Epithelial cell of umbilical artery (primary cell): ENCODE results near the gene DKK2. TPM values are rescaled to one million over a fixed set of nuclear protein-coding genes. Genes with fewer than 3 reads are reported as not detected.

Experiments used
- total RNA-seq: library from RNA; depleted of rRNA; stranded (reverse); fragments of >200 nt; gene quantifications from 2 replicates; pipeline ENCODE4 v1.2.3, GENCODE V29; 2014

Gene DKK2
- 2.3 and 2.4 TPM in 2 replicates for total RNA-seq

GRCh38 chr4:107035819-107036583 is at the start of gene DKK2:
Gene DKK2 (minus strand): TSS chr4:107036313. CDS start chr4:107035591, 722 bp downstream.

